ENCODE results near the gene SLC2A3. TPM values are rescaled to one million over a fixed set of nuclear protein-coding genes. Genes with fewer than 3 reads are reported as not detected.
A peak's percentile ranks its signal among the peaks of the same experiment; 100 is the strongest.
"Not testable (repeated sequence)": the region's sequence is repeated elsewhere in the genome, so short reads cannot be mapped to it uniquely, and the experiment has no call there.

SLC2A3 gene
- total RNA-seq, 4 donors from 2014 or later, result 3.8 to 9.9 (median 4.4) TPM

DNA sequence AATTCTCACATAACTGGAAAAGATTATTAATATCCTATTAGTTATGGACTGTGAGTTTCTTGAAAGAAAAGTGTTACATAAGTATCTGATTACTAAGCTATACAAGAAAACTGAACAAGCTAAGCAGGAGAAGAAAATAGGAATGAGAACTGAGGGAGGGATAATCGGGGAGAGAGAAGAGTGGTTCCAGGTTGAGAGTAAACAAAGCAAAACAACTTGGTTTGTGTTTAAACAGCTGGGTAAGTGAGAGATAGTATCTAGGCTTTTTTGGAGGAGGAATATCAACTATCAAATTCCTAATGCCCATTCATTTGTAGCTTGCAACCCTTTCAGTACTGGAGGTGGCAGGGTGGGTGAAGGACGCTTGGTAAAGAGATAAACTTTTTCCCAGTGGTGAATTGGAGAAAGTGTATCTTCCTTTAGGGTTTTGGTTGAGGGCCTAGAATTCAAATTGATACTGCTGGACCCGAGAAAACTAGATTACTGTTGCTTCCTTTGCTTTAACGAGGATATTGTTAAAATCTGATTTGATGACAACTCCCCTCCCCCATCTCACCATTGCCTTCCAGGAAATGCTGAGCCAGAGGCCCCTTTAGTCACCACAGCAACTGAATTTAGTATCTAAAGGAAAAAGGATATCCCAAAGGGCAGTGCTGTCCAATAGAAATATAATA is 2.0 kb upstream of the SLC2A3 start:
- H3K9me3 ChIP-seq, result no peaks in the 10 kb centered on the region
- H3K27ac ChIP-seq, result peak overlapping the region in 3 of 4 donors; percentile 24 to 34 (median 34)
- H3K4me3 ChIP-seq, result no peak overlapping the region
- intact Hi-C loops (cut with DNase I), result loop anchor here (10.0 kb wide), 1 partner anchor 57 kb away; no protein-coding TSS in a partner anchor
- peaks cover 0 to 22% (median 3%) of the 10 kb centered on the region in 3 donors for H3K4me1 ChIP-seq
- no peak for TF ChIP-seq POLR2A (IDR thresholded peaks at IDR 0.05)
- TF ChIP-seq CTCF (IDR thresholded peaks at IDR 0.05), result peak in 3 of 6 experiments; percentile 13 to 31 (median 25)
- H3K27me3 ChIP-seq, result no peaks in the 10 kb centered on the region
- WGBS, 2 donors, result 25 to 26% methylated on average over 4 of the region's 4 CpGs
- H3K36me3 ChIP-seq, result peaks cover 0 to under 1% (median 0%) of the 10 kb centered on the region in 3 donors
- no peak for DNase-seq

- Histone ChIP-seq H3K27me3 (no peaks in the 10 kb centered on the region), H3K4me1 (peaks cover 0 to 27% (median 3%) of the 10 kb centered on the region in 3 donors), H3K36me3 (peaks cover 0 to 30% (median 3%) of the 10 kb centered on the region in 3 donors), H3K27ac (peak overlapping the region; percentile 74 to 87 (median 82)), H3K9me3 (no peaks in the 10 kb centered on the region), H3K4me3 (peak overlapping the region; percentile 24 to 68 (median 49))
- WGBS, 2 donors, result 56 to 60% methylated on average over 4 to 10 of the region's 16 CpGs
- intact Hi-C loops (cut with DNase I), result loop anchor here (10.0 kb wide), 1 partner anchor 60 kb away; no protein-coding TSS in a partner anchor
- DNase-seq, result no peak
- TF ChIP-seq CTCF (IDR thresholded peaks at IDR 0.05) (no peak), POLR2A (IDR thresholded peaks at IDR 0.05) (no peak)
Observed at GRCh38 chr12:7934889-7935492, 996 bp downstream of the SLC2A3 start.

DNA sequence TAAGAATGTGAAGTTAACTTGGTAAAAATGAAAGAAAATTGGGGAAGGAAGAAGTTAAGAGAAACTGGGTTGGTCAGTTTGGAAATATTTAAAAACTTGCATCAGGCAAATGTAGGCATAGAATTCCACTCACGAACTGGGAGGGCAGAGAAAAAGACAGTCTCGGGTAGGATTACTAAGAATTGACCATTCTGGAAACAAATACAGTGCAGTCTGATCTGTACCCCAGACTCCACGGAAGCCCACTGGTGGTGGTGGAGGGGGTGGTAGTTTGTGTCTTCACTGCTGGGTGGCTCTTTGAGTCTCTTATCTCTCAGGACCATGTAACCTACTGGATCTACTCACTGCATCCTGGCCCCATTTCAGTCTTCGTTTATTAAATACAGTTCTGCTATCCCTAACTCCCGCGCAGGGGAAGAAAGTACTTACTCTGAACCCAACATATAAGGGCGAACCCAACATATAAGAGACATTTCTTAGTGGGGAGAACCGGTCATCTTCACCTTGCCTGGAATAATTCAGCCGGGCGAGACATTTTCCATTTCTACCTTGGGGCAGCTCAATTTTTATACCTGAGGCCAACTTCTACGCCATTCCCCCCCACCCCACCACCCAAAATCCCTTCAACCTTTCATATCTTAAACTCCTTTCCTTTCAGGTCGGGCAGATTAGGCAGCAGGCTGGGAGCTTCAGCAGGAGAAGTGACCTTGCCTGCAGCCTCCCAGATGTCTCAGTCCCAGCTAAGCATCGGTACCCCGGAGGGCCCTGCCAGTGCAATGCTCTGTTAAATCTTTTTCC is 1.7 kb downstream of the SLC2A3 start:
- WGBS, 2 donors, result 41 to 56% methylated on average over 13 to 14 of the region's 14 CpGs
- peak overlapping the region; percentile 3 to 87 (median 82) for H3K27ac ChIP-seq
- peak overlapping the region; percentile 24 to 68 (median 49) for H3K4me3 ChIP-seq

GRCh38 chr12:7933255-7933726 is 2.7 kb downstream of the SLC2A3 start:
- 1 to 2% methylated on average over 6 to 7 of the region's 7 CpGs for WGBS, 2 donors

More for the DNA sequence above, 1.7 kb downstream of the SLC2A3 start:
- no peaks in the 10 kb centered on the region for H3K9me3 ChIP-seq
- DNase-seq, result no peak
- peaks cover 0 to 37% (median 3%) of the 10 kb centered on the region in 3 donors for H3K36me3 ChIP-seq
- H3K27me3 ChIP-seq, result no peaks in the 10 kb centered on the region
- intact Hi-C loops (cut with DNase I), result loop anchor here (10.0 kb wide), 1 partner anchor 61 kb away; no protein-coding TSS in a partner anchor
- peaks cover 0 to 31% (median 3%) of the 10 kb centered on the region in 3 donors for H3K4me1 ChIP-seq
- TF ChIP-seq CTCF (IDR thresholded peaks at IDR 0.05) (no peak), POLR2A (IDR thresholded peaks at IDR 0.05) (no peak)

GRCh38 chr12:7932599-7933240 is 3.3 kb downstream of the SLC2A3 start:
- H3K9me3 ChIP-seq, H3K27me3 ChIP-seq, H3K4me3 ChIP-seq, DNase-seq: not testable (repeated sequence)
- intact Hi-C loops (cut with DNase I), result loop anchor here (10.0 kb wide), 1 partner anchor 62 kb away; no protein-coding TSS in a partner anchor
- 62 to 67% methylated on average over 11 of the region's 11 CpGs for WGBS, 2 donors
- Histone ChIP-seq H3K36me3 (peaks cover 0 to 53% (median 3%) of the 10 kb centered on the region in 3 donors), H3K27ac (peak overlapping the region in 1 of 4 donors; percentile 81), H3K4me1 (peaks cover 0 to 46% (median 3%) of the 10 kb centered on the region in 3 donors)

More at GRCh38 chr12:7933255-7933726, 2.7 kb downstream of the SLC2A3 start:
- Histone ChIP-seq H3K9me3 (no peaks in the 10 kb centered on the region), H3K4me3 (peak overlapping the region in 2 of 4 donors; percentile 51 to 68), H3K27ac (peak overlapping the region; percentile 3 to 87 (median 82)), H3K4me1 (peaks cover 0 to 40% (median 3%) of the 10 kb centered on the region in 3 donors), H3K27me3 (no peaks in the 10 kb centered on the region), H3K36me3 (peaks cover 0 to 47% (median 3%) of the 10 kb centered on the region in 3 donors)
- intact Hi-C loops (cut with DNase I), result loop anchor here (10.0 kb wide), 1 partner anchor 62 kb away; no protein-coding TSS in a partner anchor
- DNase-seq, result no peak
- peak in 2 of 4 donors; percentile 21 to 59 for TF ChIP-seq POLR2A (IDR thresholded peaks at IDR 0.05)
- TF ChIP-seq CTCF (IDR thresholded peaks at IDR 0.05), result peak; percentile 46 to 77 (median 68)

Data from esophagus squamous epithelium (tissue), 5 donors.